Right lobe of liver (tissue), 4 donors: ENCODE results near the gene PCLO.

Experiments
- POLR2A ChIP-seq: fragments of 450-650 bp; IDR thresholded peaks from one replicate; pipeline ENCODE4 v1.6.1; 2017; ENCODE audit warnings: antibody characterized with exemption, mild to moderate bottlenecking
- TF ChIP-seq, protein P1 (sequence below), 4 donors: fragments of 200-600 bp in 3 of 4; fragments of 450-650 bp in 1 of 4; IDR thresholded peaks; one replicate each; pipeline versions ENCODE4 v1.5.1 to v1.8.0; 2016 to 2022; ENCODE audit warnings: antibody characterized with exemption in 4 of 4, mild to moderate bottlenecking in 2 of 4
- donor health status: DM: no; HTN: no; CAD: no.
- donor health status: DM: no; HTN: no; CAD: no.
- donor health status: DM: no; HTN: yes; CAD: no.

- TF ChIP-seq, protein P1, sequence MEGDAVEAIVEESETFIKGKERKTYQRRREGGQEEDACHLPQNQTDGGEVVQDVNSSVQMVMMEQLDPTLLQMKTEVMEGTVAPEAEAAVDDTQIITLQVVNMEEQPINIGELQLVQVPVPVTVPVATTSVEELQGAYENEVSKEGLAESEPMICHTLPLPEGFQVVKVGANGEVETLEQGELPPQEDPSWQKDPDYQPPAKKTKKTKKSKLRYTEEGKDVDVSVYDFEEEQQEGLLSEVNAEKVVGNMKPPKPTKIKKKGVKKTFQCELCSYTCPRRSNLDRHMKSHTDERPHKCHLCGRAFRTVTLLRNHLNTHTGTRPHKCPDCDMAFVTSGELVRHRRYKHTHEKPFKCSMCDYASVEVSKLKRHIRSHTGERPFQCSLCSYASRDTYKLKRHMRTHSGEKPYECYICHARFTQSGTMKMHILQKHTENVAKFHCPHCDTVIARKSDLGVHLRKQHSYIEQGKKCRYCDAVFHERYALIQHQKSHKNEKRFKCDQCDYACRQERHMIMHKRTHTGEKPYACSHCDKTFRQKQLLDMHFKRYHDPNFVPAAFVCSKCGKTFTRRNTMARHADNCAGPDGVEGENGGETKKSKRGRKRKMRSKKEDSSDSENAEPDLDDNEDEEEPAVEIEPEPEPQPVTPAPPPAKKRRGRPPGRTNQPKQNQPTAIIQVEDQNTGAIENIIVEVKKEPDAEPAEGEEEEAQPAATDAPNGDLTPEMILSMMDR (IDR thresholded peaks at IDR 0.05): no peak
- no peak for TF ChIP-seq POLR2A
Measured at GRCh38 chr7:82904871-82905270, 257.8 kb downstream of the PCLO start.
